Ovary (tissue), 3 donors: ENCODE measurements around the gene BANP.

Experiments
- POLR2A ChIP-seq: fragments of 450-650 bp; IDR thresholded peaks from one replicate; pipeline ENCODE4 v1.6.1; 2017; ENCODE audit warnings: antibody characterized with exemption, mild to moderate bottlenecking, moderate library complexity
- TF ChIP-seq, protein P1 (sequence below), 3 donors: fragments of 450-650 bp in 2 of 3; fragments of 200-600 bp in 1 of 3; IDR thresholded peaks; one replicate each; pipeline versions ENCODE4 v1.5.1 to v1.8.0; 2016 to 2022; ENCODE audit warnings: antibody characterized with exemption in 3 of 3, mild to moderate bottlenecking in 1 of 3
- donor health status: DM: no; HTN: no; CAD: no.

DNA sequence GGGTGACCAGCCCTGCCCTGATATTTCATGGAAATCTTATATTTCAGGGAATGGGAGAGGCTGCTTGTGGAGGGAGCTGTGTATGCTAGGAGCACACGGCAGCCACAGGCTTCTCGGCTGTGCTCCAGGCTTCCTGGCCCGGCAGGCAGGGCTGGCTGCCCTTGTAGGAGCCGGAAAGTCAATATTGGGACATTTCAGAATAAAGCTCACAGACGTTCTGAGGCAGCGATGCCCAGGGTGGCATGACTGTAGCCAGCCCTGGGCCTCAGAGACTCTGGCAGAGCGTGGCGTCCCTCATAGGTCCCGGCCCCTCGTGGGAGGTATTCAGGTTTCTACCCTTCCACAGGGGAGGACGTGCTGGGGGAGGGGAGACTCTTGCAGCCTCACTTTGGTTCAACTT, 65.7 kb downstream of the BANP start:
- TF ChIP-seq, protein P1, sequence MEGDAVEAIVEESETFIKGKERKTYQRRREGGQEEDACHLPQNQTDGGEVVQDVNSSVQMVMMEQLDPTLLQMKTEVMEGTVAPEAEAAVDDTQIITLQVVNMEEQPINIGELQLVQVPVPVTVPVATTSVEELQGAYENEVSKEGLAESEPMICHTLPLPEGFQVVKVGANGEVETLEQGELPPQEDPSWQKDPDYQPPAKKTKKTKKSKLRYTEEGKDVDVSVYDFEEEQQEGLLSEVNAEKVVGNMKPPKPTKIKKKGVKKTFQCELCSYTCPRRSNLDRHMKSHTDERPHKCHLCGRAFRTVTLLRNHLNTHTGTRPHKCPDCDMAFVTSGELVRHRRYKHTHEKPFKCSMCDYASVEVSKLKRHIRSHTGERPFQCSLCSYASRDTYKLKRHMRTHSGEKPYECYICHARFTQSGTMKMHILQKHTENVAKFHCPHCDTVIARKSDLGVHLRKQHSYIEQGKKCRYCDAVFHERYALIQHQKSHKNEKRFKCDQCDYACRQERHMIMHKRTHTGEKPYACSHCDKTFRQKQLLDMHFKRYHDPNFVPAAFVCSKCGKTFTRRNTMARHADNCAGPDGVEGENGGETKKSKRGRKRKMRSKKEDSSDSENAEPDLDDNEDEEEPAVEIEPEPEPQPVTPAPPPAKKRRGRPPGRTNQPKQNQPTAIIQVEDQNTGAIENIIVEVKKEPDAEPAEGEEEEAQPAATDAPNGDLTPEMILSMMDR (IDR thresholded peaks at IDR 0.05) = no peak
- TF ChIP-seq POLR2A = no peak
